Tibial nerve (tissue), 4 donors: Measurements from ENCODE around the gene ADAMTS2. TPM values are rescaled to one million over a fixed set of nuclear protein-coding genes. Genes with fewer than 3 reads are reported as not detected.

ENCODE experiments used
- DNase-seq, 2 donors: peaks; one replicate each; pipeline ENCODE4 v3.0.0-alpha.2; 2019; ENCODE audit warnings: low spot score in 2 of 2
- H3K27ac ChIP-seq, 4 donors: fragments of 200-600 bp; sonication (generic) in 3 of 4; one replicate each; pipeline ENCODE4 v1.5.1; 2017 to 2019; ENCODE audit warnings: mild to moderate bottlenecking in 1 of 4
- H3K27me3 ChIP-seq, 2 donors: fragments of 200-600 bp; sonication (generic) in 1 of 2; one replicate each; pipeline versions ENCODE4 v1.5.1 to v1.6.0; 2017 to 2019
- H3K36me3 ChIP-seq, 3 donors: fragments of 200-600 bp; sonication (generic); one replicate each; pipeline ENCODE4 v1.5.1; 2018 to 2019
- H3K4me1 ChIP-seq, 4 donors: fragments of 200-600 bp; sonication (generic) in 3 of 4; one replicate each; pipeline ENCODE4 v1.5.1; 2017 to 2019
- H3K4me3 ChIP-seq, 4 donors: fragments of 200-600 bp; sonication (generic) in 3 of 4; one replicate each; pipeline ENCODE4 v1.5.1; 2017 to 2019; ENCODE audit warnings: mild to moderate bottlenecking in 1 of 4, moderate library complexity in 1 of 4
- H3K9me3 ChIP-seq, 4 donors: fragments of 200-600 bp; sonication (generic) in 3 of 4; one replicate each; pipeline ENCODE4 v1.5.1; 2017 to 2019
- EP300 ChIP-seq, 2 donors: sonication (generic); formaldehyde crosslinking; IDR thresholded peaks; one replicate each; pipeline ENCODE4 v1.6.1; 2017; ENCODE audit warnings: antibody characterized with exemption in 2 of 2, mild to moderate bottlenecking in 1 of 2
- POLR2A ChIP-seq, 2 donors: fragments of 450-650 bp; IDR thresholded peaks; one replicate each; pipeline ENCODE4 v1.6.1; 2017; ENCODE audit warnings: antibody characterized with exemption in 2 of 2, mild to moderate bottlenecking in 2 of 2, moderate library complexity in 2 of 2
- WGBS, 2 donors: methylation state at CpG; one replicate each; pipeline ENCODE4 v1.1.5; 2018; 5-methylcytosine and 5-hydroxymethylcytosine counted together
- total RNA-seq, 4 donors: library from RNA; depleted of rRNA; stranded (reverse); fragments of >200 nt; gene quantifications; one replicate each; pipeline ENCODE4 v1.1.0, GENCODE V29; 2016
- TF ChIP-seq, protein P1 (sequence below), 5 experiments: fragments of 200-600 bp in 3 of 5; fragments of 450-650 bp in 2 of 5; sonication (generic) in 3 of 5; IDR thresholded peaks; one replicate each; pipeline ENCODE4 v1.5.1; 2016 to 2019; ENCODE audit warnings: antibody characterized with exemption in 5 of 5, mild to moderate bottlenecking in 3 of 5, moderate library complexity in 2 of 5

The ADAMTS2 gene
- total RNA-seq, 4 donors from 2014 or later = 23.2 to 58.8 (median 47.2) TPM

GRCh38 chr5:179273441-179274145 lies 71.7 kb downstream of the ADAMTS2 start:
- WGBS, 2 donors = 41 to 57% methylated on average over 10 of the region's 10 CpGs
- H3K27me3 ChIP-seq = no peaks in the 10 kb centered on the region
- no peaks in the 10 kb centered on the region for H3K36me3 ChIP-seq
- peaks cover 0 to 89% (median 49%) of the 10 kb centered on the region in 4 donors for H3K4me1 ChIP-seq
- DNase-seq = no peak
- peak overlapping the region in 3 of 4 donors; percentile 58 to 90 (median 90) for H3K27ac ChIP-seq
- TF ChIP-seq, protein P1, sequence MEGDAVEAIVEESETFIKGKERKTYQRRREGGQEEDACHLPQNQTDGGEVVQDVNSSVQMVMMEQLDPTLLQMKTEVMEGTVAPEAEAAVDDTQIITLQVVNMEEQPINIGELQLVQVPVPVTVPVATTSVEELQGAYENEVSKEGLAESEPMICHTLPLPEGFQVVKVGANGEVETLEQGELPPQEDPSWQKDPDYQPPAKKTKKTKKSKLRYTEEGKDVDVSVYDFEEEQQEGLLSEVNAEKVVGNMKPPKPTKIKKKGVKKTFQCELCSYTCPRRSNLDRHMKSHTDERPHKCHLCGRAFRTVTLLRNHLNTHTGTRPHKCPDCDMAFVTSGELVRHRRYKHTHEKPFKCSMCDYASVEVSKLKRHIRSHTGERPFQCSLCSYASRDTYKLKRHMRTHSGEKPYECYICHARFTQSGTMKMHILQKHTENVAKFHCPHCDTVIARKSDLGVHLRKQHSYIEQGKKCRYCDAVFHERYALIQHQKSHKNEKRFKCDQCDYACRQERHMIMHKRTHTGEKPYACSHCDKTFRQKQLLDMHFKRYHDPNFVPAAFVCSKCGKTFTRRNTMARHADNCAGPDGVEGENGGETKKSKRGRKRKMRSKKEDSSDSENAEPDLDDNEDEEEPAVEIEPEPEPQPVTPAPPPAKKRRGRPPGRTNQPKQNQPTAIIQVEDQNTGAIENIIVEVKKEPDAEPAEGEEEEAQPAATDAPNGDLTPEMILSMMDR (IDR thresholded peaks at IDR 0.05) = no peak
- TF ChIP-seq EP300 (IDR thresholded peaks at IDR 0.05) (no peak), POLR2A (IDR thresholded peaks at IDR 0.05) (no peak)
- no peaks in the 10 kb centered on the region for H3K9me3 ChIP-seq
- H3K4me3 ChIP-seq = no peak overlapping the region

DNA sequence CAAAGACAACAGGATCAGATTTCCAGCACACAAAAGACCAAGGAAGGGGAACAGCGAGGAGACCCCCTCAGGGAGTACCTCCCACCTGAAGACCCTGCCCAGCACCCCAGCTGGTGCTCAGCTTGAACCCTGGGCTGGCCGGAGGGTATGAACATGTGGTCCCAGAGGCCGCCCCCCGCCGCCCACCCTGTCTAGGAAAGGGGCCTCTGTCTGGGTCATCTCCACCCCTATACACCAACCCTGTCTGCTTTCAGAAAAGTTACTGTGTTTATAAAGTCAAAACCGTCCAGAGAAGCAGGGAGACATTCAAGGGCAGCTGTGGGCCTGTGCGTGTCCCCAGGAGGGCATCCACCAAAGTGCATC lies 72.2 kb downstream of the ADAMTS2 start:
- Histone ChIP-seq H3K9me3 (no peaks in the 10 kb centered on the region), H3K27ac (peak overlapping the region in 3 of 4 donors; percentile 58 to 90 (median 90)), H3K27me3 (no peaks in the 10 kb centered on the region), H3K4me1 (peaks cover 0 to 89% (median 49%) of the 10 kb centered on the region in 4 donors), H3K4me3 (no peak overlapping the region), H3K36me3 (no peaks in the 10 kb centered on the region)
- no peak for TF ChIP-seq EP300 (IDR thresholded peaks at IDR 0.05)
- TF ChIP-seq, protein P1 (IDR thresholded peaks at IDR 0.05) = no peak
- no peak for TF ChIP-seq POLR2A (IDR thresholded peaks at IDR 0.05)
- WGBS, 2 donors = 49 to 57% methylated on average over 6 to 7 of the region's 7 CpGs
- DNase-seq = no peak

DNA sequence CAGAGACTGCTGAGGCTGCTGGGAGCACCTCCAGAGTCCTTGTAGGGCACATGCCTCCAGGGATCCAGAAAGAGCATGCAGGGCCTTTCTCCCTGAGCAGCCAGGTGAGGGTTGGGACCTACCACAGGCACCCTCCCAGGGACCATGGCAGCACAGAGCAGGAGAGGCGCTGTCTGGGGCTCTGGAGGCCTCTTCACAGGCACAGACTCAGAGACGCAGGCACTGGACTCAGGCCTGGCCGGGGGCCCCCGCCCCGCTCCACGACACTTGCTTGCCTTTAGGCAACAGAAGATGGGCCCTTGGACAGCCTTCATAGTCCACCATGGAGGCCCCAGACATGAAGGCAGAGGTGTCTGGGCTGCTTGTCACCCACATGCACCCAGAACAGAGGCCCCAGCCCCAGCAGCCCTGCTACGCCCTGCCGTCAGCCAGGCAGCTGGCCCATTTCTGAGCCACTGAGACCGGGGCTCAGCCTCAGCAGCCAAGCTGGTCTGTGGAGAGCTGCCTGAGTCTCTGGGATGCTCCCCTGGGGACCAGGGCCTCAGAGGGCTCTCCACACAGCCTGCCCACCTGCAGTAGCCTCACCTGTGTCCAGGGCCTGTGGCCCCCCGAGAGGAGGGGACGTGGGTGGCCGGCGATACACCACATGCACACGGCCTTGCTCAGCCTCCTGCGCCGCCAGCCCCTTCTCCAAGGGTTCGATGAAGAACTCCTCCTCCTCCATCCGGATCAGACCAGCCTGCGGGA lies 72.8 kb downstream of the ADAMTS2 start:
- peaks cover 0 to 93% (median 52%) of the 10 kb centered on the region in 4 donors for H3K4me1 ChIP-seq
- H3K27ac ChIP-seq = peak overlapping the region in 3 of 4 donors; percentile 58 to 90 (median 90)
- no peak for DNase-seq
- H3K4me3 ChIP-seq = no peak overlapping the region
- no peaks in the 10 kb centered on the region for H3K9me3 ChIP-seq
- H3K36me3 ChIP-seq = no peaks in the 10 kb centered on the region
- no peak for TF ChIP-seq EP300 (IDR thresholded peaks at IDR 0.05)
- no peak for TF ChIP-seq POLR2A (IDR thresholded peaks at IDR 0.05)
- TF ChIP-seq, protein P1 (IDR thresholded peaks at IDR 0.05) = no peak
- H3K27me3 ChIP-seq = no peaks in the 10 kb centered on the region
- WGBS, 2 donors = 83 to 95% methylated on average over 9 of the region's 19 CpGs

GRCh38 chr5:179271821-179272325 lies 73.4 kb downstream of the ADAMTS2 start:
- peak overlapping the region in 3 of 4 donors; percentile 58 to 90 (median 90) for H3K27ac ChIP-seq
- H3K4me1 ChIP-seq = peaks cover 0 to 97% (median 56%) of the 10 kb centered on the region in 4 donors
- TF ChIP-seq, protein P1 (IDR thresholded peaks at IDR 0.05) = no peak
- no peak for TF ChIP-seq POLR2A (IDR thresholded peaks at IDR 0.05)
- TF ChIP-seq EP300 (IDR thresholded peaks at IDR 0.05) = no peak

GRCh38 chr5:179271428-179271734 lies 73.9 kb downstream of the ADAMTS2 start:
- TF ChIP-seq EP300 (IDR thresholded peaks at IDR 0.05) (no peak), POLR2A (IDR thresholded peaks at IDR 0.05) (no peak)
- TF ChIP-seq, protein P1 (IDR thresholded peaks at IDR 0.05) = no peak
- Histone ChIP-seq H3K27me3 (no peaks in the 10 kb centered on the region), H3K4me1 (peaks cover 0 to 97% (median 57%) of the 10 kb centered on the region in 4 donors), H3K27ac (peak overlapping the region in 3 of 4 donors; percentile 57 to 78 (median 68)), H3K4me3 (no peak overlapping the region), H3K36me3 (no peaks in the 10 kb centered on the region), H3K9me3 (no peaks in the 10 kb centered on the region)
- no peak for DNase-seq
- WGBS, 2 donors = 57 to 73% methylated on average over 7 to 8 of the region's 8 CpGs

More at GRCh38 chr5:179271821-179272325, 73.4 kb downstream of the ADAMTS2 start:
- peak in 1 of 2 donors; percentile 10 for DNase-seq
- no peaks in the 10 kb centered on the region for H3K36me3 ChIP-seq
- H3K9me3 ChIP-seq = no peaks in the 10 kb centered on the region
- no peak overlapping the region for H3K4me3 ChIP-seq
- WGBS, 2 donors = 84 to 88% methylated on average over 10 to 13 of the region's 13 CpGs
- no peaks in the 10 kb centered on the region for H3K27me3 ChIP-seq
